ENCODE data around the gene FIGNL2.

- TF ChIP-seq EZH2 (IDR thresholded peaks at IDR 0.05) (no peak), POLR2AphosphoS5 (IDR thresholded peaks at IDR 0.05; ENCODE audit: borderline replicate concordance, low read depth, low read length) (no peak)
Measured at GRCh38 chr12:51818566-51819300, 29.8 kb downstream of the FIGNL2 start.

Measured in SK-N-MC (cell line).